Middle frontal gyrus (tissue), 1 donor: Measurements from ENCODE around the gene PRKCI.
"Not testable (repeated sequence)": the region's sequence is repeated elsewhere in the genome, so short reads cannot be mapped to it uniquely, and the experiment has no call there.

ENCODE experiments used
- DNase-seq: peaks from one replicate; pipeline ENCODE4 v3.0.0-alpha.2; 2015; ENCODE audit warnings: low spot score; ENCODE audit errors: extremely low spot score

The PRKCI gene

GRCh38 chr3:170278627-170279026 is 56.4 kb downstream of the PRKCI start:
- DNase-seq = no peak

- no peak for DNase-seq
Measured at GRCh38 chr3:170290194-170290593, 68.0 kb downstream of the PRKCI start.

DNA sequence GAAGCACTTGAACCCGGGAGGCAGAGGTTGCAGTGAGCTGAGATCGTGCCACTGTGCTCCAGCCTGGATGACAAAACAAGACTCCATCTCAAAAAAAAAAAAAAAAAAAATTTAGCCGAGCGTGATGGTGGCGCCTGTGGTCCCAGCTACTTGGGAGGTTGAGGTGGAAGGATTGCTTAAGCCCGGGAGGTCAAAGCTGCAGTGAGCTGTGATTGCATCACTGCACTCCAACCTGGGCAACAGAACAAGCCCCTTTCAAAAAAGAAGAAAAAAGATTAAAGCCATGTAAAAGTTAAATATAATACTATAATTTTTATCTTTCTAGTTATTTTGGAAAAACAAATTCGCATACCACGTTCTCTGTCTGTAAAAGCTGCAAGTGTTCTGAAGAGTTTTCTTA is 73.4 kb downstream of the PRKCI start:
- no peak for DNase-seq

DNA sequence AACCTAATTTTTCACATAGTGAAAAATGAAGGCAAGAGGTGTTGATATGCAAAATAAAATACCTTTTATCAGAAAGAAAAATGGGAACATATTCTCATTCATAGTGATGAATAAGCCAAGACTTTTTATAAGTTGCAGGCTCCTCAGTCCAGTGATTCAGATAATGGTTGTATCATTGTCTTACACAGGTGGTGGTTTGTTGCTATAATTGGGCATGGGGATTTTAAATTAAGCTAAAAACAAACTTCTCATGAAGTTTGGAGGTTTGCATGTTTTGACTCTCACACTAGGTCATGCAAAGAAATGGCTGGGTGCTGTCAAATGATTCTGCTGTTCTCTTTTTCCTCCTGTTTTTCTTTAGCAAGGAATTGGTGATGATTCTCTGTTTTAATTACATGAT is 74.5 kb downstream of the PRKCI start:
- no peak for DNase-seq

DNA sequence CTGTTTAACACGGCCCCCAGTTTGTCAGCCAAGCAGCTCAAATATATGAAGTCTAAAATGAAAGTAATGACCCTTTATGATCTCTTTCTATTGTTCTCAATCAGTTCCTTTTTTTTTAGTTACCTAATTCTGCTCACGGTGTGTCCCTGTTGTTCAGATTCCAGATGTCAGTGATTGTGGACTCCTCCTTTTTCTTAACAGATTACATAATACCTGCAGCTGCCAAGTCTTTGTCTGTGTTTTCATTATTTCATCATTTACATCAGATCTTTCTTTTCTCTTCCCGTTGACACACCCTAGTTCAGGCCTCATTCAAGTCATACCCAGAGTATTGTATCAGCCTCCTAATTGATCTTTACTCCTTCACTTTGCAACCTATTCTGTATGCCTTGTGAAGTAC is 79.2 kb downstream of the PRKCI start:
- no peak for DNase-seq

DNA sequence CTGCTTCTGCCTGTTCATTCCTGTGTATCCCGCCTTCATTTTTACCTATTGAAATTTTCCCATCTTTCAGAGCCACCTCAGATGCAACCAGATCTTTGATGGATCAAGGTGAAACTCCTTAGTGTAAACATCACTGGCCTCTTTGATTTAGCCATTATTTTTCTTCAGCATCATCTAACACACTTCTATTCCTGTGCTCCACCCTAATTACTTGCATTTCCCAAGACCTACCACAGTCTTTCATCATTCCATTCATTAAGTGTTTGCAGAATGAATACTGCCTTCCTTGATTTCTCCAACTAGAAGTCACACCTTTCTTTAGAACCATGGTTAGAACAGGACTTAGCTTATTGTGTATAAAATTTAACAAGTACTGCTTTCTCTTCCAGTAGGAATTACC is 79.8 kb downstream of the PRKCI start:
- DNase-seq = no peak

- DNase-seq = no peak
Measured at GRCh38 chr3:170306015-170306414, 83.8 kb downstream of the PRKCI start.

GRCh38 chr3:170307671-170308405 is 85.6 kb downstream of the PRKCI start:
- no peak for DNase-seq

- DNase-seq = no peak
Measured at GRCh38 chr3:170309046-170309445, 86.8 kb downstream of the PRKCI start.

DNA sequence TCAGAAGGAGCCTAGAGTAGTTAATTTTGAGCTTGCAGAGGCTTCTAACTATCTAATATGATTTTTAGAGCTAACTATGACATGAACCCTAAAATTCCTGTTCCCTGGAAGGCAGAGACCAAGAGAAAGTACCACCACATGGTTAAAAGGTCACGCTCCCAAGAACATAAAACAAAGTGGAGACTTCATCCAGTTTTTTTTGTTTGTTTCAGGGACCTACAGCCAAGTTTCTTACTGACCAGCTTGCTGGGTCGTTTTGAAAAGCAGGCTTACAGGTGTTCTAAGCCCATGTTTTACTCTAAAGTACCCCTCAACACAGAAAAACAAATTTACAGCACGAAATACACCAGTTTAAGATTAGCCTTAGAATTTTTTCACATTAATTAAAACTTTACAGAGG is 95.7 kb downstream of the PRKCI start:
- no peak for DNase-seq

GRCh38 chr3:170320461-170321121 is 98.4 kb downstream of the PRKCI start:
- no peak for DNase-seq

DNA sequence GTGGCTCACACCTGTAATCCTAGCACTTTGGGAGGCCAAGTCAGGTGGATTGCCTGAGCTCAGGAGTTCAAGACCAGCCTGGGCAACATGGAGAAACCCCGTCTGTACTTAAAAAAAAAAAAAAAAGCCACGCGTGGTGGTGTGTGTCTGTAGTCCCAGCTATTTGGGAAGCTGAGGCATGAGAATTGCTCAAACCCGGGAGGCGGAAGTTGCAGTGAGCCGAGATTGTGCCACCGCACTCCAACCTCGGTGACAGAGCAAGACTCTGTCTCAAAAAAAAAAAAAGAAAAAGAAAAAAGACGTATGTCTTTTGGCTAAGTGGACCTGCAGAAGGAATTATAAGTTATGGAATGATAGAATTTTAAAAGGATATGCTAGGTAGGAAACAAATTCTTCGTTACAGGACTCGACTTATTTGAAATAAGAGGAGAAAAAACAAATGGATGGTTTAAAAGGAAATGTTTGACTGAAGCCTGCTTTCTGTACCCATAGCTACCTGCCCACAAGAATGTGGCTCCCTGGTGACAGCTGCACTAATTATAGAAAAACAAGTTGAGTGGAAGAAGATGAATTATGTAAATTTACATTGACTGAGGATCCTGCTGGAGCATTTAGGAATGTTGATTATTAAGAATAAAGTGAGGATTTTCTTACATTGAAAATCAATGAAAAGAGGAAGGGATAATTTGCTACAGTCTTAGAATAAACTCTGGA is 99.3 kb downstream of the PRKCI start:
- no peak for DNase-seq

GRCh38 chr3:170322566-170323269 is 100.5 kb downstream of the PRKCI start:
- no peak for DNase-seq

DNA sequence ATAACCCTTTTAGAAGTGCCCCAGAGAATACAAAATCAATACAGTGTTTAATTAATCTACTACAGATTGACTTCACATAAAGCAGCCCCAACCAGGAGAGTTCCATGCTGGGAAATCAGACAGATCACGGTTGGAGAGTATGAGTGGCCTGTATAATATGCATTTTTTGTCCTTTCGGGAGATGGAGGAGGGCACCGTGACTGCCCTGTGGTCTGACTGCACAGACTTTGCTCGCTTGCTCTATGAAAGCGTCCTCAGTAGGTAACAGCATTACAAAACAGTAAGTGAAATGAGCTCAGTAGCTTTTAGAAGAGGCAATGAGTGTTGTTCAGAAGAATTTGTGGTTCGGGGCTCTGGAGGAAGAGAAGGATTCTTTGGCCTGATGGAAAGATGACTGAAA is 101.1 kb downstream of the PRKCI start:
- no peak for DNase-seq

GRCh38 chr3:170324962-170325361 is 102.7 kb downstream of the PRKCI start:
- DNase-seq = no peak

DNA sequence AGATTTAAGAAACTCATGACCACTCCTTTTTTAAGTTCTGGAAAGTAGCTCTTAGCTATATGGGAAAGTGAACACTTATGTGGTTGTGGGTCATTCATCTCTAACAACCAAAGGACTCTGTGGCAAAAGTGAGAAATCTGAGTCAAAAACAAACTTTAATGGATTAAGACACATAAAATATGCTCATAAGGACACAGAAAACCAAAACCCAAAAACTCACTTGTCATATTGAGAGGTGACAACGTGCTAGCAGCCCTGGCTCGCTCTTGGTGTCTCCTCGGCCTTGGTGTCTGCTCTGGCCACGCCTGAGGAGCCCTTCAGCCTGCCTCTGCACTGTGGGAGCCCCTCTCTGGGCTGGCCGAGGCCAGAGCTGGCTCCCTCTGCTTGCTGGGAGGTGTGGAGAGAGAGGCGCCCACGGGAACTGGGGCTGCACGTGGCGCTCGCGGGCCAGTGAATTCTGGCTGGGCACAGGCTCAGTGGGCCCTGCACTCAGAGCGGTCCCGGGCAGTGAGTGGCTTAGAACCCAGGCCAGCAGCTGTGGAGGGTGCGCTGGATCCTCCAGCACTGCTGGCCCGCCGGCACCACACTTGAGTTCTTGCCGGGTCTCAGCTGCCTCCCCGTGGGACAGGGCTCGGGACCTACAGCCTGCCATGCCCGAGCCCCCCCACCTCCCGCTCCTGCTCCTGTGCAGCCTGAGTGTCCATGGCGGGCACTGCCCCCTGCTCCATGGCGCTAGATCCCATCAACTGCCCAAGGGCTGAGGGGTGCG is 105.0 kb downstream of the PRKCI start:
- DNase-seq = no peak

DNA sequence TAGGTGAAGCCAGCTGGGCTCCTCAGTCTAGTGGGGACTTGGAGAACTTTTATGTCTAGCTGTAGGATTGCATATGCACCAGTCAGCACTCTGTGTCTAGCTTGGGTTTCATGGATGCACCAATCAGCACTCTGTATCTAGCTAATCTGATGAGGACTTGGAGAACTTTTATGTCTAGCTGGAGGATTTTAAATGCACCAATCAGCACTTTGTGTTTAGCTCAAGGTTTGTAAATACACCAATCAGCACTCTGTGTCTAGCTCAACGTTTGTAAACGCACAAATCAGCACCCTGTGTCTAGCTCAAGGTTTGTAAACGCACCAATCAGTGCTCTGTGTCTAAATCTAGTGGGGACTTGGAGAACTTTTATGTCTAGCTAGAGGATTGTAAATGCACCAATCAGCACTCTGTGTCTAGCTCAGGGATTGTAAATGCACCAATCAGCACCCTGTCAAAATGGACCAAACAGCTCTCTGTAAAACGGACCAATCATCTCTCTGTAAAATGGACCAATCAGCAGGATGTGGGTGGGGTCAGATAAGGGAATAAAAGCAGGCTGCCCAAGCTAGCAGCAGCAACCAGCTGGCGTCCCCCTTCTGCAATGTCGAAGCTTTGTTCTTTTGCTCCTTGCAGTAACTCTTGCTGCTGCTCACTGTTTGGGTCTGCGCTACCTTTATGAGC is 105.8 kb downstream of the PRKCI start:
- DNase-seq = not testable (repeated sequence)

GRCh38 chr3:170330366-170330765 is 108.1 kb downstream of the PRKCI start:
- no peak for DNase-seq

DNA sequence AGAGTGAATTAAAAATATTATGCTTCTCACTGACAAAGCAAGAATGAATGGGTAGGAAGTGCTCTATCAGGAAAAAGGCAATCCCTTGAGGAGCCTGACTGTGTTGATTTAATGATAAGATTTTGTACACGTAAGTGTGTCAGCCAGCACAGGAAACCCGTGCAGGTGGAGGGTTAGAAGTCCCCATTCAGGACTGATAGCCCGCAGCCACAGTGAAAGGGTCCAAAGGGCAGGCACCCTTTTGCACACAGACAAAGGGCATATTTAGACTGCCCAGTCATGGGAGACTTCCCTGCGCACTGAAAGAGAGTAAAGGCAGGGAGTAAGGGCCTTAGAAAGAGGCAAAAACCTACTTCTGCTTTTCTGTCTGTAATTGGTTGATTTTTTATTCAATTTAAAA is 108.9 kb downstream of the PRKCI start:
- no peak for DNase-seq

DNA sequence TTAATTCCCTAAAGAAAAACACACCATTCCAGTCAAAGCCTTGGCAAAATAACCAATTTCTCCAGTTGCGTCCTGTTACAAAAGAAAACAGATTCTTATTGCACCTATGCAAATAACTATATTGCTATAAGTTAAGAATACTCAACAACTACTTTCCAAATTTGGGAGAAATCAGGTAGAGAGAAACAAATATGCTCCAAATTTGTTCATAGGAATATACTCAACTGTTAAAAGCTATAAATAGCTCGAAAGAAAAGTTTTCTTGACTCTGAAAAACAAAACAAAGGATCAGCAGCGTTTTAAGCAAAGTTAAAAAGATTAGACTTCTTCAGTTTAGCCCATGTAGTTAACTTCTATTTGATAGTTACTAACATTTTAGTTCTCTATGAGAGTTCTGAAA is 115.2 kb downstream of the PRKCI start:
- DNase-seq = no peak
